Sigmoid colon (tissue), 3 donors: ENCODE measurements around the gene ZFP64.

Experiments
- POLR2A ChIP-seq, 2 donors: fragments of 450-650 bp; IDR thresholded peaks; one replicate each; pipeline ENCODE4 v1.6.1; 2016; ENCODE audit warnings: antibody characterized with exemption in 2 of 2, mild to moderate bottlenecking in 2 of 2, moderate library complexity in 2 of 2
- TF ChIP-seq, protein P1 (sequence below), 4 experiments: fragments of 450-650 bp in 3 of 4; fragments of 200-600 bp in 1 of 4; IDR thresholded peaks; one replicate each; pipeline ENCODE4 v1.5.1; 2016 to 2019; ENCODE audit warnings: antibody characterized with exemption in 4 of 4, mild to moderate bottlenecking in 3 of 4, moderate library complexity in 2 of 4

- TF ChIP-seq POLR2A (IDR thresholded peaks at IDR 0.05): no peak
- TF ChIP-seq, protein P1, sequence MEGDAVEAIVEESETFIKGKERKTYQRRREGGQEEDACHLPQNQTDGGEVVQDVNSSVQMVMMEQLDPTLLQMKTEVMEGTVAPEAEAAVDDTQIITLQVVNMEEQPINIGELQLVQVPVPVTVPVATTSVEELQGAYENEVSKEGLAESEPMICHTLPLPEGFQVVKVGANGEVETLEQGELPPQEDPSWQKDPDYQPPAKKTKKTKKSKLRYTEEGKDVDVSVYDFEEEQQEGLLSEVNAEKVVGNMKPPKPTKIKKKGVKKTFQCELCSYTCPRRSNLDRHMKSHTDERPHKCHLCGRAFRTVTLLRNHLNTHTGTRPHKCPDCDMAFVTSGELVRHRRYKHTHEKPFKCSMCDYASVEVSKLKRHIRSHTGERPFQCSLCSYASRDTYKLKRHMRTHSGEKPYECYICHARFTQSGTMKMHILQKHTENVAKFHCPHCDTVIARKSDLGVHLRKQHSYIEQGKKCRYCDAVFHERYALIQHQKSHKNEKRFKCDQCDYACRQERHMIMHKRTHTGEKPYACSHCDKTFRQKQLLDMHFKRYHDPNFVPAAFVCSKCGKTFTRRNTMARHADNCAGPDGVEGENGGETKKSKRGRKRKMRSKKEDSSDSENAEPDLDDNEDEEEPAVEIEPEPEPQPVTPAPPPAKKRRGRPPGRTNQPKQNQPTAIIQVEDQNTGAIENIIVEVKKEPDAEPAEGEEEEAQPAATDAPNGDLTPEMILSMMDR (IDR thresholded peaks at IDR 0.05): no peak
Measured at GRCh38 chr20:52213995-52214394, 22.4 kb upstream of the ZFP64 start.
